GM12872 (cell line): ENCODE measurements around the gene LIMA1.

ENCODE experiments used
- CTCF ChIP-seq: IDR thresholded peaks from 3 replicates; pipeline ENCODE4 v1.5.1; 2011; ENCODE audit warnings: low read depth, mild to moderate bottlenecking, low read length, moderate library complexity; ENCODE audit not compliant: insufficient read depth

The LIMA1 gene

GRCh38 chr12:50314636-50315312 lies 31.5 kb upstream of the LIMA1 start:
- TF ChIP-seq CTCF: peak; percentile 65

GRCh38 chr12:50313256-50313931 lies 30.1 kb upstream of the LIMA1 start:
- no peak for TF ChIP-seq CTCF

GRCh38 chr12:50309950-50310349 lies 26.6 kb upstream of the LIMA1 start:
- TF ChIP-seq CTCF: no peak

DNA sequence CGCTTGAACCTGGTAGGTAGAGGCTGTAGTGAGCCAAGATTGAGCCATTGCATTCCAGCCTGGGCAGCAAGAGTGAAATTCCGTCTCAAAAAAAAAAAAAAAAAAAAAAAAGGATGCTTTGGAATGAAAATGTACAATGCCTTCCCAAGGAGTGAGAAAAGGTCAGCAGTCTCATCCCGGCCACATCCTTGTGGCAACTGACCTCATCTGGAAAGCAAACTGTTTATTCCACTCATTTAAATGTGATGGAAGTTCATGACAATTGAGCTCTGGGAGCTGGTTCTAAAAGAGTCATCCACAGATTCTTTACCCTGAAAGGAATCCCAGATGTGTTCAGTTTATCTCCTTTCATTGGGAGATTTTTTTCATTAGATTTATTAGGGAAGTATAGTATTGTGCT lies 19.4 kb upstream of the LIMA1 start:
- no peak for TF ChIP-seq CTCF

DNA sequence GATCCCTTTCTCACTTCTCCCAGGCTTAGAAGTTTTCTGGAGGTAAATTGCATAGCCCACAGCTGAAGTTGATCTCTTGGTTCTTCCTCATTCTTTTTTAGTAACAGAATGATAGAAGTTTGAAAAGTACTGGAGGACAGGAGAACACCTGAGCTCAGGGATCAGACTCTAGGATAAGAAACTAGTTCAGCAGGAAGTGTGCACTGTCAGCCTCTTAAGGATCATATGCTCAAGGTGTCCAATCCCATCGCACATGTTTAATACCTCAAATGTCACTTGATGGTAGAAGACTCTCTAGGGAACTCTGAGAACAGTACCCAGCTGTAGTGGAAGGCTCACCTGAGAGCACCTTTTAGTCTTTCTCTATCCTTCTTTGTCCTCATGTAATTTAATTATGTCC lies 14.7 kb upstream of the LIMA1 start:
- TF ChIP-seq CTCF: no peak

GRCh38 chr12:50297027-50297426 lies 13.7 kb upstream of the LIMA1 start:
- TF ChIP-seq CTCF: no peak

DNA sequence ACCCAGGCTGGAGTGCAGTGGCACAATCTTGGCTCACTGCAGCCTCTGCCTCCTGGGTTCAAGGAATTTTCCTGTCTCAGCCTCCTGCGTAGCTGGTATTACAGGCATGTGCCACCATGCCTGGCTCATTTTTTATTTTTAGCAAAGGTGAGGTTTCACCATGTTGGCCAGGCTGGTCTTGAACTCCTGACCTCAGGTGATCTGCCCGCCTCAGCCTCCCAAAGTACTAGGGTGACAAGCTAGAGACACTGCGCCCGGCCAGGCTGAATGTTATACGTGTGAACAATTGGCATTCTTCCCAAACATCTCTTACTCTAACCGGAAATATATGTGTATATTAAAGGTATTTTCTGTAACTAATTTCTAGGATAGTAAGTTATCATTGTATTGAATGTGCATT lies 13.2 kb upstream of the LIMA1 start:
- no peak for TF ChIP-seq CTCF
